Body of pancreas (tissue), 4 donors: ENCODE results near the gene IGLL5. TPM values are rescaled to one million over a fixed set of nuclear protein-coding genes. Genes with fewer than 3 reads are reported as not detected.

ENCODE experiments used
- ATAC-seq: fragments of 150-250 bp; one replicate; pipeline ENCODE4 v1.9.1; 2016
- DNase-seq, 4 donors: peaks; one replicate each; pipeline ENCODE4 v3.0.0-alpha.2; 2019
- H3K27ac ChIP-seq, 4 donors: fragments of 200-600 bp; sonication (generic); 1 replicate in 3 of 4; 2 replicates in 1 of 4; pipeline versions ENCODE4 v1.5.1 to v1.6.1; 2016 to 2019; ENCODE audit warnings: mild to moderate bottlenecking in 1 of 4, mixed read lengths in 1 of 4, moderate library complexity in 1 of 4
- H3K27me3 ChIP-seq, 2 donors: fragments of 200-600 bp; sonication (generic); one replicate each; pipeline ENCODE4 v1.6.0; 2016; ENCODE audit warnings: mild to moderate bottlenecking in 1 of 2
- H3K36me3 ChIP-seq, 2 donors: fragments of 200-600 bp; sonication (generic); replicated peaks in 1 of 2; 2 replicates each; pipeline ENCODE4 v1.5.1; 2016; ENCODE audit warnings: low read depth in 2 of 2; ENCODE audit not compliant: insufficient read depth in 1 of 2
- H3K4me1 ChIP-seq: fragments of 200-600 bp; sonication (generic); one replicate; pipeline ENCODE4 v1.6.0; 2016
- H3K4me3 ChIP-seq, 2 donors: fragments of 200-600 bp; sonication (generic); 1 replicate in 1 of 2; 2 replicates in 1 of 2; pipeline ENCODE4 v1.5.1; 2016 to 2019
- H3K9me3 ChIP-seq, 3 donors: fragments of 200-600 bp; sonication (generic); 1 replicate in 2 of 3; 2 replicates in 1 of 3; pipeline ENCODE4 v1.5.1; 2016
- POLR2A ChIP-seq, 3 donors: fragments of 450-650 bp; IDR thresholded peaks; one replicate each; pipeline ENCODE4 v1.6.1; 2016; ENCODE audit warnings: antibody characterized with exemption in 3 of 3, mild to moderate bottlenecking in 2 of 3
- WGBS, 2 donors: methylation state at CpG; one replicate each; pipeline ENCODE4 v1.1.5; 2017; 5-methylcytosine and 5-hydroxymethylcytosine counted together
- intact Hi-C: fragments of 100-400 bp; cut with DNase I; formaldehyde crosslinking; loops from one replicate; pipeline ENCODE4 v1.15.1; 2023
- total RNA-seq, 2 donors: library from RNA; depleted of rRNA; stranded (reverse); fragments of >200 nt; gene quantifications; one replicate each; pipeline ENCODE4 v1.1.0, GENCODE V29; 2016
- TF ChIP-seq, protein P1 (sequence below), 7 experiments: fragments of 450-650 bp in 4 of 7; fragments of 200-600 bp in 3 of 7; sonication (generic) in 3 of 7; IDR thresholded peaks; one replicate each; pipeline ENCODE4 v1.5.1; 2016 to 2019; ENCODE audit warnings: antibody characterized with exemption in 7 of 7

IGLL5 gene
- total RNA-seq, 2 donors from 2014 or later, result 3.4 to 5.3 TPM

GRCh38 chr22:22879675-22880155 is 7.9 kb upstream of the IGLL5 start:
- intact Hi-C loops, result no loop called here
- ATAC-seq, result no peak
- H3K9me3 ChIP-seq, result no peaks in the 10 kb centered on the region
- H3K27me3 ChIP-seq, result no peaks in the 10 kb centered on the region
- no peaks in the 10 kb centered on the region for H3K36me3 ChIP-seq
- 34 to 38% methylated on average over 5 of the region's 5 CpGs for WGBS, 2 donors
- DNase-seq, result no peak
- no peak overlapping the region for H3K27ac ChIP-seq
- H3K4me3 ChIP-seq, result no peak overlapping the region
- H3K4me1 ChIP-seq, result no peaks in the 10 kb centered on the region
- no peak for TF ChIP-seq POLR2A (IDR thresholded peaks at IDR 0.05)

- 49 to 61% methylated on average over 3 to 9 of the region's 9 CpGs for WGBS, 2 donors
Observed at GRCh38 chr22:22880645-22881044, 7.0 kb upstream of the IGLL5 start.

DNA sequence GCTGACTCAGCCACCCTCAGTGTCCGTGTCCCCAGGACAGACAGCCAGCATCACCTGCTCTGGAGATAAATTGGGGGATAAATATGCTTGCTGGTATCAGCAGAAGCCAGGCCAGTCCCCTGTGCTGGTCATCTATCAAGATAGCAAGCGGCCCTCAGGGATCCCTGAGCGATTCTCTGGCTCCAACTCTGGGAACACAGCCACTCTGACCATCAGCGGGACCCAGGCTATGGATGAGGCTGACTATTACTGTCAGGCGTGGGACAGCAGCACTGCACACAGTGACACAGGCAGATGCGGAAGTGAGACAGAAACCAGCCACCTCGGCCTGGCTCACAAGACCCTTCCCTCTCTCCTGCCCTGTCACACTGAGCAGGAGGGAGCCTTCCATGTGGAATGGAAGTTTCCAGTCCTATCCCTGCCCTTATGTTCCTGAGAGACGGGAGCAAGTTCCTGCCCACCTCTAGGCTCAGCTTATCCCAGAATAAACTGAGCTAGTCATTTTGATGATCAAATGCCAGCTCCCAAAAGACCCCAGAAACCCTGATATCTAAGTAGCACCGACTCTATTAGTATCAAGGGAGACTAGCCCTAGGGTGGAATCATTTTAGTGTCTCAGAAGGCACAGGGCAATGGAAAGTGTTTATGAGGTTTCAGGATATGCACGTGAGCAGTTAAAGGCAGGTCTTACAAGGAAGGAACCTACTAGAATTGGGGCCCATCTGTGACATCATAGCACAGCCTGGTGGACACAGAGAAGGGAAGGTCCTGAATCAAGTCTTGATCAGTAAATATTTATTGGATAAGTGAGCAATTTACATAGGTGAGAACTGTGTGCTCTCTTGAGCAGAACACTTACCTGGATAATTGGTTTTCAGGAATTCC is 6.3 kb upstream of the IGLL5 start:
- no peak for TF ChIP-seq POLR2A (IDR thresholded peaks at IDR 0.05)
- TF ChIP-seq, protein P1, sequence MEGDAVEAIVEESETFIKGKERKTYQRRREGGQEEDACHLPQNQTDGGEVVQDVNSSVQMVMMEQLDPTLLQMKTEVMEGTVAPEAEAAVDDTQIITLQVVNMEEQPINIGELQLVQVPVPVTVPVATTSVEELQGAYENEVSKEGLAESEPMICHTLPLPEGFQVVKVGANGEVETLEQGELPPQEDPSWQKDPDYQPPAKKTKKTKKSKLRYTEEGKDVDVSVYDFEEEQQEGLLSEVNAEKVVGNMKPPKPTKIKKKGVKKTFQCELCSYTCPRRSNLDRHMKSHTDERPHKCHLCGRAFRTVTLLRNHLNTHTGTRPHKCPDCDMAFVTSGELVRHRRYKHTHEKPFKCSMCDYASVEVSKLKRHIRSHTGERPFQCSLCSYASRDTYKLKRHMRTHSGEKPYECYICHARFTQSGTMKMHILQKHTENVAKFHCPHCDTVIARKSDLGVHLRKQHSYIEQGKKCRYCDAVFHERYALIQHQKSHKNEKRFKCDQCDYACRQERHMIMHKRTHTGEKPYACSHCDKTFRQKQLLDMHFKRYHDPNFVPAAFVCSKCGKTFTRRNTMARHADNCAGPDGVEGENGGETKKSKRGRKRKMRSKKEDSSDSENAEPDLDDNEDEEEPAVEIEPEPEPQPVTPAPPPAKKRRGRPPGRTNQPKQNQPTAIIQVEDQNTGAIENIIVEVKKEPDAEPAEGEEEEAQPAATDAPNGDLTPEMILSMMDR (IDR thresholded peaks at IDR 0.05), result no peak
- Histone ChIP-seq H3K4me3 (no peak overlapping the region), H3K9me3 (no peaks in the 10 kb centered on the region), H3K27ac (no peak overlapping the region), H3K36me3 (no peaks in the 10 kb centered on the region), H3K27me3 (no peaks in the 10 kb centered on the region), H3K4me1 (no peaks in the 10 kb centered on the region)
- ATAC-seq, result no peak
- no peak for DNase-seq
- intact Hi-C loops, result no loop called here
- 43 to 60% methylated on average over 5 to 10 of the region's 10 CpGs for WGBS, 2 donors

More at GRCh38 chr22:22880645-22881044, 7.0 kb upstream of the IGLL5 start:
- Histone ChIP-seq H3K9me3 (no peaks in the 10 kb centered on the region), H3K4me1 (no peaks in the 10 kb centered on the region), H3K4me3 (no peak overlapping the region), H3K27me3 (no peaks in the 10 kb centered on the region), H3K27ac (no peak overlapping the region), H3K36me3 (no peaks in the 10 kb centered on the region)
- no peak for ATAC-seq
- intact Hi-C loops, result no loop called here
- no peak for DNase-seq
- TF ChIP-seq, protein P1 (IDR thresholded peaks at IDR 0.05), result no peak
- TF ChIP-seq POLR2A (IDR thresholded peaks at IDR 0.05), result no peak

DNA sequence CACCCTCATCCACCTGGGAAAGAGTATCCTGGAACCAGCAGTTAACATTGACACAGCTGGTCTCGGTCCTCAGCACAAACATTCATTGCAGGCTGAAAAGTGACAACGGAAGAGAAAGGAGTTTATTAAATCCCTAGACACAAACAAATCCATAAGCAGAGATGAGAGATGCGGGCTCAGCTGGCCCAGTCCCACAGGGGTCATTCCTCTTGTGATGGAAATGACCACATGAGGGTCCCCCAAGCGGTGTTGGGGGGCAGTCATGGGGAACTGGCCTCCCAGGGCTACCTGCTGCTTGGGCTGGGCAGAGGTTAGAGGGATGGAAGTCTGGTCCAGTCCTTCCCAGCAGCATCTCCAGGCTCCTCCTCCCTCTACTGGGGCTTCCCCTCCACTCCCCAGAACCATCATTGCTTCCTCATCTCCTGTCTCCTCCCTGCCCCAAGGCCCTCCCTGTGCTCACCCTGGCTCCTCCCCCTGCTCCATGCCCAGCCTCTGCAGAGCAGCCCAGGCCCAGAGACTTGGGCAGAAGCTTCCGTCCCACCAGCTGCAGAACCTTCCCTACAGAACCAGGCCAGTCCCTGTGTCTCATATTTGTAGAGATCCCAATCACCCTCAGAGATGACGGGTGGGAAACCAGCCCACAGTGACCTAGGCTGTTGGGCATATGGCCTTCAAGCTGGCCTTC is 5.4 kb upstream of the IGLL5 start:
- no peak overlapping the region for H3K27ac ChIP-seq
- no peak overlapping the region for H3K4me3 ChIP-seq
- ATAC-seq (no peak), DNase-seq (peak in 1 of 4 donors; percentile 16)
- no peaks in the 10 kb centered on the region for H3K27me3 ChIP-seq
- WGBS, 2 donors, result 61 to 71% methylated on average over 6 of the region's 6 CpGs
- H3K9me3 ChIP-seq, result no peaks in the 10 kb centered on the region
- intact Hi-C loops, result no loop called here
- no peaks in the 10 kb centered on the region for H3K36me3 ChIP-seq
- TF ChIP-seq, protein P1 (IDR thresholded peaks at IDR 0.05), result no peak
- no peak for TF ChIP-seq POLR2A (IDR thresholded peaks at IDR 0.05)
- no peaks in the 10 kb centered on the region for H3K4me1 ChIP-seq

GRCh38 chr22:22883090-22883727 is 4.4 kb upstream of the IGLL5 start:
- 79 to 81% methylated on average over 11 of the region's 11 CpGs for WGBS, 2 donors
- no peak overlapping the region for H3K27ac ChIP-seq
- intact Hi-C loops, result no loop called here
- DNase-seq, result no peak
- no peaks in the 10 kb centered on the region for H3K9me3 ChIP-seq
- H3K27me3 ChIP-seq, result no peaks in the 10 kb centered on the region
- ATAC-seq, result no peak
- H3K4me1 ChIP-seq, result no peaks in the 10 kb centered on the region
- TF ChIP-seq, protein P1 (IDR thresholded peaks at IDR 0.05), result no peak
- TF ChIP-seq POLR2A (IDR thresholded peaks at IDR 0.05), result no peak
- H3K36me3 ChIP-seq, result no peaks in the 10 kb centered on the region
- H3K4me3 ChIP-seq, result no peak overlapping the region
